ENCODE measurements around the gene SCAPER.

Gene SCAPER

GRCh38 chr15:76398317-76399104, 506.6 kb downstream of the SCAPER start:
- DNase-seq (ENCODE audit: low read depth) = no peak

- DNase-seq (ENCODE audit: low read depth) = no peak
Observed at GRCh38 chr15:76393614-76394013, 511.5 kb downstream of the SCAPER start.

- DNase-seq (ENCODE audit: low read depth) = no peak
Observed at GRCh38 chr15:76391847-76392246, 513.3 kb downstream of the SCAPER start.

GRCh38 chr15:76391309-76391708, 513.8 kb downstream of the SCAPER start:
- no peak for DNase-seq (ENCODE audit: low read depth)

- no peak for DNase-seq (ENCODE audit: low read depth)
Observed at GRCh38 chr15:76390571-76390970, 514.6 kb downstream of the SCAPER start.

- no peak for DNase-seq (ENCODE audit: low read depth)
Observed at GRCh38 chr15:76386926-76387325, 518.2 kb downstream of the SCAPER start.

- no peak for DNase-seq (ENCODE audit: low read depth)
Observed at GRCh38 chr15:76386178-76386577, 519.0 kb downstream of the SCAPER start.

- no peak for DNase-seq (ENCODE audit: low read depth)
Observed at GRCh38 chr15:76384409-76384808, 520.7 kb downstream of the SCAPER start.

GRCh38 chr15:76382987-76383728, 522.0 kb downstream of the SCAPER start:
- DNase-seq (ENCODE audit: low read depth) = no peak

- DNase-seq (ENCODE audit: low read depth) = no peak
Observed at GRCh38 chr15:76381366-76381765, 523.8 kb downstream of the SCAPER start.

GRCh38 chr15:76380249-76380648, 524.9 kb downstream of the SCAPER start:
- no peak for DNase-seq (ENCODE audit: low read depth)

- DNase-seq (ENCODE audit: low read depth) = no peak
Observed at GRCh38 chr15:76378691-76379090, 526.4 kb downstream of the SCAPER start.

- DNase-seq (ENCODE audit: low read depth) = no peak
Observed at GRCh38 chr15:76377751-76378150, 527.4 kb downstream of the SCAPER start.

GRCh38 chr15:76377217-76377616, 527.9 kb downstream of the SCAPER start:
- no peak for DNase-seq (ENCODE audit: low read depth)

- DNase-seq (ENCODE audit: low read depth) = no peak
Observed at GRCh38 chr15:76376816-76377215, 528.3 kb downstream of the SCAPER start.

- no peak for DNase-seq (ENCODE audit: low read depth)
Observed at GRCh38 chr15:76376029-76376428, 529.1 kb downstream of the SCAPER start.

GRCh38 chr15:76368122-76368621, 537.0 kb downstream of the SCAPER start:
- no peak for DNase-seq (ENCODE audit: low read depth)

- DNase-seq (ENCODE audit: low read depth) = no peak
Observed at GRCh38 chr15:76366714-76367113, 538.4 kb downstream of the SCAPER start.

GRCh38 chr15:76363251-76363650, 541.9 kb downstream of the SCAPER start:
- DNase-seq (ENCODE audit: low read depth) = no peak

GRCh38 chr15:76360416-76360815, 544.7 kb downstream of the SCAPER start:
- no peak for DNase-seq (ENCODE audit: low read depth)

- DNase-seq (ENCODE audit: low read depth) = no peak
Observed at GRCh38 chr15:76359152-76359551, 546.0 kb downstream of the SCAPER start.

- no peak for DNase-seq (ENCODE audit: low read depth)
Observed at GRCh38 chr15:76358453-76358852, 546.7 kb downstream of the SCAPER start.

GRCh38 chr15:76354823-76355440, 550.2 kb downstream of the SCAPER start:
- no peak for DNase-seq (ENCODE audit: low read depth)
